ENCODE results near the gene INO80. TPM values are rescaled to one million over a fixed set of nuclear protein-coding genes. Genes with fewer than 3 reads are reported as not detected.

The INO80 gene
- total RNA-seq, 2 donors from 2014 or later: 27.2 to 64.4 TPM

- Histone ChIP-seq H3K27me3 (replicated peaks; ENCODE audit: insufficient read depth) (no peaks in the 10 kb centered on the region), H3K36me3 (peaks cover 18% of the 10 kb centered on the region), H3K4me1 (ENCODE audit: control insufficient read depth in 1 of 2, low read depth in 2 of 2) (peaks cover 28 to 37% of the 10 kb centered on the region in 2 donors), H3K4me3 (no peak overlapping the region), H3K27ac (no peak overlapping the region), H3K9me3 (no peaks in the 10 kb centered on the region)
- no peak for TF ChIP-seq CTCF (IDR thresholded peaks at IDR 0.05)
- ATAC-seq (ENCODE audit: insufficient number of reproducible peaks, low FRiP score, low read depth): no peak
- DNase-seq (ENCODE audit: low spot score): no peak
These were observed 126.0 kb downstream of the INO80 start for GRCh38 chr15:40990080-40990479.

- Histone ChIP-seq H3K4me1 (ENCODE audit: control insufficient read depth in 1 of 2, low read depth in 2 of 2) (peaks cover 47 to 54% of the 10 kb centered on the region in 2 donors), H3K36me3 (peaks cover 23% of the 10 kb centered on the region), H3K4me3 (no peak overlapping the region), H3K9me3 (no peaks in the 10 kb centered on the region), H3K27me3 (replicated peaks; ENCODE audit: insufficient read depth) (no peaks in the 10 kb centered on the region), H3K27ac (no peak overlapping the region)
- no peak for DNase-seq (ENCODE audit: low spot score)
- TF ChIP-seq CTCF (IDR thresholded peaks at IDR 0.05): no peak
- ATAC-seq (ENCODE audit: insufficient number of reproducible peaks, low FRiP score, low read depth): no peak
These were observed 127.9 kb downstream of the INO80 start for GRCh38 chr15:40988156-40988555.

GRCh38 chr15:40986820-40987219 lies 129.3 kb downstream of the INO80 start:
- Histone ChIP-seq H3K36me3 (peaks cover 27% of the 10 kb centered on the region), H3K27ac (peak overlapping the region; percentile 85 to 94), H3K27me3 (replicated peaks; ENCODE audit: insufficient read depth) (no peaks in the 10 kb centered on the region), H3K9me3 (no peaks in the 10 kb centered on the region), H3K4me1 (ENCODE audit: control insufficient read depth in 1 of 2, low read depth in 2 of 2) (peaks cover 46 to 54% of the 10 kb centered on the region in 2 donors), H3K4me3 (no peak overlapping the region)
- TF ChIP-seq CTCF (IDR thresholded peaks at IDR 0.05): no peak
- no peak for ATAC-seq (ENCODE audit: insufficient number of reproducible peaks, low FRiP score, low read depth)
- no peak for DNase-seq (ENCODE audit: low spot score)

GRCh38 chr15:40985541-40986330 lies 130.3 kb downstream of the INO80 start:
- peak; percentile 13 for DNase-seq (ENCODE audit: low spot score)
- no peak for TF ChIP-seq CTCF (IDR thresholded peaks at IDR 0.05)
- Histone ChIP-seq H3K27me3 (replicated peaks; ENCODE audit: insufficient read depth) (no peaks in the 10 kb centered on the region), H3K36me3 (peaks cover 32% of the 10 kb centered on the region), H3K4me3 (no peak overlapping the region), H3K9me3 (no peaks in the 10 kb centered on the region), H3K4me1 (ENCODE audit: control insufficient read depth in 1 of 2, low read depth in 2 of 2) (peaks cover 50 to 63% of the 10 kb centered on the region in 2 donors), H3K27ac (peak overlapping the region; percentile 85 to 94)
- ATAC-seq (ENCODE audit: insufficient number of reproducible peaks, low FRiP score, low read depth): no peak

- H3K27ac ChIP-seq: peak overlapping the region; percentile 85 to 94
- no peak for TF ChIP-seq CTCF (IDR thresholded peaks at IDR 0.05)
- H3K36me3 ChIP-seq: peaks cover 34% of the 10 kb centered on the region
- H3K4me3 ChIP-seq: no peak overlapping the region
- ATAC-seq (ENCODE audit: insufficient number of reproducible peaks, low FRiP score, low read depth) (peak; percentile 92), DNase-seq (ENCODE audit: low spot score) (peak; percentile 21)
- H3K27me3 ChIP-seq (replicated peaks; ENCODE audit: insufficient read depth): no peaks in the 10 kb centered on the region
- H3K9me3 ChIP-seq: no peaks in the 10 kb centered on the region
- H3K4me1 ChIP-seq (ENCODE audit: control insufficient read depth in 1 of 2, low read depth in 2 of 2): peaks cover 50 to 63% of the 10 kb centered on the region in 2 donors
These were observed 131.1 kb downstream of the INO80 start for GRCh38 chr15:40984964-40985363.
